ENCODE data around the gene SLC30A3.

SLC30A3 gene

GRCh38 chr2:27233341-27233740, 29.5 kb downstream of the SLC30A3 start:
- DNase-seq (ENCODE audit: low read depth): no peak

GRCh38 chr2:27231921-27232320, 30.9 kb downstream of the SLC30A3 start:
- DNase-seq (ENCODE audit: low read depth): no peak

- DNase-seq (ENCODE audit: low read depth): no peak
Observed at GRCh38 chr2:27227501-27227900, 35.3 kb downstream of the SLC30A3 start.

GRCh38 chr2:27225526-27225925, 37.3 kb downstream of the SLC30A3 start:
- DNase-seq (ENCODE audit: low read depth): no peak

GRCh38 chr2:27223416-27223815, 39.4 kb downstream of the SLC30A3 start:
- DNase-seq (ENCODE audit: low read depth): no peak

GRCh38 chr2:27222407-27222806, 40.4 kb downstream of the SLC30A3 start:
- no peak for DNase-seq (ENCODE audit: low read depth)

GRCh38 chr2:27221166-27221565, 41.7 kb downstream of the SLC30A3 start:
- no peak for DNase-seq (ENCODE audit: low read depth)

- DNase-seq (ENCODE audit: low read depth): no peak
Observed at GRCh38 chr2:27220091-27220490, 42.8 kb downstream of the SLC30A3 start.

- no peak for DNase-seq (ENCODE audit: low read depth)
Observed at GRCh38 chr2:27219091-27219490, 43.8 kb downstream of the SLC30A3 start.

- DNase-seq (ENCODE audit: low read depth): no peak
Observed at GRCh38 chr2:27218614-27219013, 44.2 kb downstream of the SLC30A3 start.

GRCh38 chr2:27217173-27218121, 45.4 kb downstream of the SLC30A3 start, which contains the start of gene CAD:
Gene CAD (plus strand): TSS chr2:27217369. CDS start chr2:27217552, 183 bp downstream.
- DNase-seq (ENCODE audit: low read depth): peak; percentile 77

GRCh38 chr2:27216416-27217137, 46.3 kb downstream of the SLC30A3 start:
- DNase-seq (ENCODE audit: low read depth): no peak

GRCh38 chr2:27214941-27215340, 47.9 kb downstream of the SLC30A3 start:
- no peak for DNase-seq (ENCODE audit: low read depth)

- DNase-seq (ENCODE audit: low read depth): peak; percentile 47
Observed at GRCh38 chr2:27212626-27213471, 50.0 kb downstream of the SLC30A3 start.

GRCh38 chr2:27211943-27212625, 50.8 kb downstream of the SLC30A3 start, which contains the start of the genes ATRAID and SLC5A6:
Gene ATRAID (plus strand): TSS chr2:27212041. CDS start chr2:27212369, 328 bp downstream.
Gene SLC5A6 (minus strand): TSS chr2:27212268. CDS start chr2:27207650, 4,618 bp downstream.
- DNase-seq (ENCODE audit: low read depth): peak; percentile 79

- DNase-seq (ENCODE audit: low read depth): peak; percentile 68
Observed at GRCh38 chr2:27211241-27211942, 51.5 kb downstream of the SLC30A3 start.

- no peak for DNase-seq (ENCODE audit: low read depth)
Observed at GRCh38 chr2:27209621-27210401, 53.0 kb downstream of the SLC30A3 start.

GRCh38 chr2:27208486-27209050, 54.3 kb downstream of the SLC30A3 start:
- no peak for DNase-seq (ENCODE audit: low read depth)

GRCh38 chr2:27206346-27206745, 56.5 kb downstream of the SLC30A3 start:
- no peak for DNase-seq (ENCODE audit: low read depth)

Measured in T-helper 22 cell (primary cell).